HTERT RPE-1 (cell line): Measurements from ENCODE around the gene SEM1.
"Not testable (repeated sequence)": the region's sequence is repeated elsewhere in the genome, so short reads cannot be mapped to it uniquely, and the experiment has no call there.

Experiments
- in situ Hi-C: fragments of 300-500 bp; cut with MboI; formaldehyde crosslinking; loops from 4 replicates; pipeline ENCODE4 v1.14.3; 2020; ENCODE audit warnings: low sequenced_read_pairs

The SEM1 gene

GRCh38 chr7:96707901-96708774, 1.5 kb downstream of the SEM1 start:
- in situ Hi-C loops: no loop called here

- in situ Hi-C loops: no loop called here
Measured at GRCh38 chr7:96701258-96701657, 8.4 kb downstream of the SEM1 start.

- in situ Hi-C loops: no loop called here
Measured at GRCh38 chr7:96700516-96700915, 9.1 kb downstream of the SEM1 start.

GRCh38 chr7:96699219-96699871, 10.3 kb downstream of the SEM1 start:
- in situ Hi-C loops: no loop called here

- in situ Hi-C loops: not testable (repeated sequence)
Measured at GRCh38 chr7:96698449-96698848, 11.2 kb downstream of the SEM1 start.

- in situ Hi-C loops: no loop called here
Measured at GRCh38 chr7:96697822-96698221, 11.8 kb downstream of the SEM1 start.

GRCh38 chr7:96695581-96695980, 14.1 kb downstream of the SEM1 start:
- in situ Hi-C loops: no loop called here

- in situ Hi-C loops: no loop called here
Measured at GRCh38 chr7:96694082-96694481, 15.6 kb downstream of the SEM1 start.

GRCh38 chr7:96691702-96692101, 17.9 kb downstream of the SEM1 start:
- in situ Hi-C loops: no loop called here

- in situ Hi-C loops: no loop called here
Measured at GRCh38 chr7:96689414-96689813, 20.2 kb downstream of the SEM1 start.

GRCh38 chr7:96686305-96686704, 23.3 kb downstream of the SEM1 start:
- in situ Hi-C loops: no loop called here

- in situ Hi-C loops: no loop called here
Measured at GRCh38 chr7:96685755-96686154, 23.9 kb downstream of the SEM1 start.

GRCh38 chr7:96685353-96685752, 24.3 kb downstream of the SEM1 start:
- in situ Hi-C loops: no loop called here

GRCh38 chr7:96679886-96680285, 29.8 kb downstream of the SEM1 start:
- in situ Hi-C loops: no loop called here

- in situ Hi-C loops: no loop called here
Measured at GRCh38 chr7:96676919-96677318, 32.7 kb downstream of the SEM1 start.

- in situ Hi-C loops: no loop called here
Measured at GRCh38 chr7:96675548-96675947, 34.1 kb downstream of the SEM1 start.

GRCh38 chr7:96674565-96674964, 35.1 kb downstream of the SEM1 start:
- in situ Hi-C loops: no loop called here

GRCh38 chr7:96671854-96672253, 37.8 kb downstream of the SEM1 start:
- in situ Hi-C loops: no loop called here

GRCh38 chr7:96670338-96671289, 39.0 kb downstream of the SEM1 start:
- in situ Hi-C loops: no loop called here

GRCh38 chr7:96669812-96670211, 39.8 kb downstream of the SEM1 start:
- in situ Hi-C loops: no loop called here

GRCh38 chr7:96667026-96667425, 42.6 kb downstream of the SEM1 start:
- in situ Hi-C loops: no loop called here
